ENCODE measurements around the gene IFNK. TPM values are rescaled to one million over a fixed set of nuclear protein-coding genes. Genes with fewer than 3 reads are reported as not detected.

The IFNK gene
- total and polyA plus RNA-seq, 2 experiments from 2014 or later: not detected

GRCh38 chr9:27565696-27566095 lies 41.6 kb downstream of the IFNK start:
- TF ChIP-seq ZNF331 (CRISPR knock-in tag; IDR thresholded peaks at IDR 0.05; ENCODE audit: low read depth) (no peak), EZH2 (IDR thresholded peaks at IDR 0.05; ENCODE audit: low read depth, unreplicated experiment) (no peak), JUNB (IDR thresholded peaks at IDR 0.05; ENCODE audit: unreplicated experiment) (no peak), REST (IDR thresholded peaks at IDR 0.05; ENCODE audit: unreplicated experiment) (no peak), NANOG (IDR thresholded peaks at IDR 0.05; ENCODE audit: borderline replicate concordance) (no peak), CTCF (conservative IDR thresholded peaks at IDR 0.05; ENCODE audit: low read depth in 2 of 2) (no peak), STAT1 (IDR thresholded peaks at IDR 0.05; ENCODE audit: unreplicated experiment) (no peak), ETS1 (IDR thresholded peaks at IDR 0.05) (no peak), POLR2AphosphoS5 (IDR thresholded peaks at IDR 0.05; ENCODE audit: low read depth) (no peak), CREB1 (CRISPR knock-in tag; IDR thresholded peaks at IDR 0.05; ENCODE audit: low read depth) (no peak), ZNF114 (CRISPR knock-in tag; IDR thresholded peaks at IDR 0.05) (no peak), EZH2phosphoT487 (IDR thresholded peaks at IDR 0.05; ENCODE audit: unreplicated experiment) (no peak)

More at GRCh38 chr9:27565696-27566095, 41.6 kb downstream of the IFNK start:
- Histone ChIP-seq H3K4me2 (no peak overlapping the region), H3K27ac (ENCODE audit: low read depth) (no peak overlapping the region), H2AFZ (no peak overlapping the region), H3K79me2 (replicated peaks; ENCODE audit: insufficient read depth) (peaks cover 34% of the 10 kb centered on the region), H3K27me3 (ENCODE audit: insufficient read depth) (no peaks in the 10 kb centered on the region), H3K36me3 (ENCODE audit: insufficient read depth) (no peaks in the 10 kb centered on the region; the same call in 1 of the 2 replicates), H3K4me3 (no peak overlapping the region), H3K4me1 (ENCODE audit: insufficient read depth) (no peaks in the 10 kb centered on the region), H3F3A (replicated peaks; ENCODE audit: low read depth) (no peaks in the 10 kb centered on the region), H3K9me2 (ENCODE audit: insufficient read depth) (no peaks in the 10 kb centered on the region), H4K20me1 (replicated peaks; ENCODE audit: insufficient read depth) (0 out of 2 replicates have a peak, but pooled peaks cover 3% of the 10 kb centered on the region)
- Mint-ChIP-seq H3K27me3 (ENCODE audit: insufficient read depth, low read depth, poor library complexity) (no peaks in the 10 kb centered on the region), H3K4me3 (no peak overlapping the region), H3K36me3 (ENCODE audit: low read depth) (peaks cover 14% of the 10 kb centered on the region; the same call in 2 of the 3 replicates), H3K4me1 (no peaks in the 10 kb centered on the region), H3K9me3 (no peaks in the 10 kb centered on the region), H3K27ac (no peak overlapping the region; the same call in 1 of the 2 replicates)
- no peak for DNase-seq (ENCODE audit: low spot score)
- ATAC-seq: no peak
